Common myeloid progenitor, CD34-positive (primary cell): ENCODE data around the gene CHD3.
"Not testable (repeated sequence)": the region's sequence is repeated elsewhere in the genome, so short reads cannot be mapped to it uniquely, and the experiment has no call there.

ENCODE experiments used
- CTCF ChIA-PET: fragments of 350-600 bp; sonication (Branson Sonifier 250); formaldehyde crosslinking; loops from one replicate; lab custom pipeline; 2021; ENCODE audit warnings: antibody characterized with exemption; lab: Charles Lee
- POLR2A ChIA-PET: fragments of 350-600 bp; sonication (Branson Sonifier 250); formaldehyde crosslinking; loops from one replicate; lab custom pipeline; 2021; ENCODE audit warnings: antibody characterized with exemption; lab: Charles Lee
- DNase-seq, 3 donors: peaks; one replicate each; pipeline versions ENCODE4 v3.0.0 to v3.0.0-alpha.2; 2013
- H3K27ac ChIP-seq, 2 experiments: 1 replicate in 1 of 2; 2 replicates in 1 of 2; pipeline ENCODE4 v1.7.0; 2013; ENCODE audit warnings: inconsistent platforms in 2 of 2, low read length in 2 of 2, mild to moderate bottlenecking in 2 of 2, low read depth in 1 of 2, moderate library complexity in 1 of 2; ENCODE audit not compliant: severe bottlenecking in 2 of 2, insufficient read depth in 1 of 2, poor library complexity in 1 of 2
- H3K27me3 ChIP-seq, 5 experiments: replicated peaks in 2 of 5; 1 replicate in 3 of 5; 2 replicates in 2 of 5; pipeline versions ENCODE4 v1.6.1 to v1.7.0; 2013; ENCODE audit warnings: low read length in 4 of 5, mild to moderate bottlenecking in 2 of 5, moderate library complexity in 2 of 5, inconsistent platforms in 1 of 5; ENCODE audit not compliant: insufficient read depth in 5 of 5, control insufficient read depth in 4 of 5
- H3K36me3 ChIP-seq, 4 experiments: 1 replicate in 2 of 4; 2 replicates in 2 of 4; pipeline versions ENCODE4 v1.6.1 to v1.7.0; 2013; ENCODE audit warnings: low read length in 3 of 4, control low read depth in 1 of 4, mild to moderate bottlenecking in 1 of 4; ENCODE audit not compliant: control insufficient read depth in 4 of 4, insufficient read depth in 4 of 4
- H3K4me1 ChIP-seq, 4 experiments: 1 replicate in 3 of 4; 2 replicates in 1 of 4; pipeline versions ENCODE4 v1.6.1 to v1.7.1; 2013; ENCODE audit warnings: low read length in 3 of 4, mild to moderate bottlenecking in 3 of 4, control low read depth in 1 of 4, inconsistent platforms in 1 of 4, moderate library complexity in 1 of 4; ENCODE audit not compliant: control insufficient read depth in 4 of 4, insufficient read depth in 4 of 4; ENCODE audit errors: control extremely low read depth in 1 of 4
- H3K4me3 ChIP-seq, 7 experiments: 1 replicate in 4 of 7; 2 replicates in 3 of 7; pipeline versions ENCODE4 v1.5.1 to v1.7.0; 2013; ENCODE audit warnings: mild to moderate bottlenecking in 7 of 7, low read length in 6 of 7, moderate library complexity in 6 of 7, inconsistent platforms in 2 of 7, low read depth in 2 of 7, control low read depth in 1 of 7; ENCODE audit not compliant: insufficient read depth in 4 of 7, control insufficient read depth in 1 of 7; ENCODE audit errors: extremely low read depth in 1 of 7
- H3K9me3 ChIP-seq, 5 experiments: 1 replicate in 4 of 5; 2 replicates in 1 of 5; pipeline versions ENCODE4 v1.6.1 to v1.7.1; 2013; ENCODE audit warnings: low read length in 4 of 5, mild to moderate bottlenecking in 2 of 5, inconsistent platforms in 1 of 5, low read depth in 1 of 5, moderate library complexity in 1 of 5; ENCODE audit not compliant: control insufficient read depth in 4 of 5, insufficient read depth in 2 of 5; ENCODE audit errors: control extremely low read depth in 1 of 5
- WGBS: methylation state at CpG from one replicate; pipeline ENCODE4 v1.1.5; 2013; ENCODE audit not compliant: insufficient coverage; 5-methylcytosine and 5-hydroxymethylcytosine counted together

CHD3 gene

DNA sequence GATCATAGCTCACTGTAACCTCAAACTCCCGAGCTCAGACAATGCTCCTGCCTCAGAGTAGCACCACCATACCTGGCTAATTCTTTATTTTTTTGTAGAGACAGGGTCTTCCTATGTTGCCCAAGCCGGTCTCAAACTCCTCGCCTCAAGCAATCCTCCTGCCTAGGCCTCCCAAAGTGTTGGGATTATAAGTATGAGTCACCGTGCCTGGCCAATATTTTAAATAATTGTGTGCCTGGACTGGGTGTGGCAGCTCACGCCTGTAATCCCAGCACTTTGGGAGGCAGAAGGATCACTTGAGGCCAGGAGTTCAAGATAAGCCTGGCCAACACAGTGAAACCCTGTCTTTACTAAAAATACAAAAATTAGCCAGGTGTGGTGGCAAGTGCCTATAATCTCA lies 24.2 kb upstream of the CHD3 start:
- H3K27ac ChIP-seq, H3K9me3 ChIP-seq, H3K27me3 ChIP-seq, DNase-seq, H3K4me3 ChIP-seq, POLR2A ChIA-PET: not testable (repeated sequence)
- H3K4me1 ChIP-seq: peaks cover 19 to 25% (median 21%) of the 10 kb centered on the region in 4 experiments
- 100% methylated on average over 3 of the region's 5 CpGs for WGBS
- CTCF ChIA-PET: interaction anchor here (0.6 to 14.9 kb wide), 20 partner anchors 7 to 193 kb away, joined by 3 to 316 read pairs (median 4); partner anchors contain the start of gene CHD3
- peaks cover 8 to 29% (median 16%) of the 10 kb centered on the region in 4 experiments for H3K36me3 ChIP-seq

DNA sequence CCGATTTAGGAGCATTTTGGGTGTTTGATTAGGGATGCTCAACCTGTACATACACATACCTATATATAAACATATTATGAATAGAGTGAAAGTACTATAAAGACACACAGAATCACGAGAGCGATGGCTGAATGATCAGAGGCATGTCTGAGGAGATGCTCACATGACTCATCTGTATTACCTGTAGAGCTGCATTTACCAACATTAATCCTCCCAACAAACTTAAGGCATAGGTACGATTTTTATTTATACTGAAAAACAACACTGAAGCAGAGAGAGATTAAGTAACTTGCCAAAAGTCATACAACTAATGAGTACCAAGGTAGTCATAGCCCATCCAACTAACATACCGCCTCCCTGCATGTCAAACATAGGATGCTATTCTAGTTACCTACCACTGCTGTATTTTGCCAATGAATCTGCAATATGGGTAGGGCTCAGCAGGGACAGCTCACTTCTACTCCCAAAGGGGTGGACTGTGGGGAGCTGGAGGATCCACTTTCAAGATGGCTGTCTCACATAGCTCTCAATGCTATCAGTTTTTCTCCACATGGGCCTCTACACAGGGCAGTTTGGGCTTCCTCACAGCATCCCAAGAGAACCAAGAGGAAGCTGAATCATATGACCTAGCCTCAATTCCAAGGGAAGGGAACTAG lies 23.5 kb upstream of the CHD3 start:
- Histone ChIP-seq H3K27ac (no peak overlapping the region), H3K36me3 (peaks cover 8 to 26% (median 15%) of the 10 kb centered on the region in 4 experiments), H3K27me3 (no peaks in the 10 kb centered on the region), H3K4me3 (no peak overlapping the region), H3K9me3 (no peaks in the 10 kb centered on the region), H3K4me1 (peaks cover 23 to 30% (median 27%) of the 10 kb centered on the region in 4 experiments)
- CTCF ChIA-PET: interaction anchor here (1.3 to 14.9 kb wide), 7 partner anchors 11 to 176 kb away, joined by 3 to 316 read pairs (median 9); partner anchors contain the start of gene CHD3
- WGBS: 100% methylated on average over 1 of the region's 5 CpGs
- POLR2A ChIA-PET: no interaction called here
- DNase-seq: no peak

DNA sequence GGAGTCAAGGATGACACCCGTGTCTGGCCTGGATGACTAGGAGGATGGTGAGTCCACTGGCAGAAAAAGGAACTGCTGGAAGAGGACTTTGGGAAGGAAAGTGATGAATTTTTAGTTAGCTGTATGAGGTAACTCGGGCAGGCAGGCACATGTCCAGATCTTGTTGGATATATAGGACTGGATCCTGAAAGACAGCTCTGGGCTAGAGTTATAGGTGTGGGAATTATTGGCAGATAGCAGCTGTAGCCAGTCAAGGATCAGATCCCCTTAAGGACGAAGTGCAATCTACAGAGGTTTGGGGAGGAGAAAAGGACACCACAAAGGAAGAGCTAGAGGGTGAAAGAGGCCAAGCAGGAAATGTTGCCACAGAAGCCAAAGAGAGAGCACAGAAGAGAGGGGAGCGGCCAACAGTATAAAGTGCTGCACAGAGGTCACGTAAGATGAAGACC lies 20.7 kb upstream of the CHD3 start:
- peak overlapping the region in 6 of 7 experiments; percentile 8 to 68 (median 23) for H3K4me3 ChIP-seq
- peaks cover 23 to 39% (median 35%) of the 10 kb centered on the region in 4 experiments for H3K4me1 ChIP-seq
- H3K9me3 ChIP-seq: no peaks in the 10 kb centered on the region
- DNase-seq: peak in 1 of 3 donors; percentile 30
- WGBS: 0% methylated on average over 5 of the region's 5 CpGs
- ChIA-PET POLR2A (interaction anchor here (0.6 kb wide), 2 partner anchors 9 to 18 kb away, joined by 3 read pairs; no protein-coding TSS in a partner anchor), CTCF (interaction anchor here (0.8 to 14.9 kb wide), 6 partner anchors 6 to 121 kb away, joined by 3 to 316 read pairs (median 6); partner anchors contain the start of genes CHD3 and NAA38)
- peak overlapping the region in 1 of 2 experiments; percentile 41 for H3K27ac ChIP-seq
- no peaks in the 10 kb centered on the region for H3K27me3 ChIP-seq
- peaks cover 2 to 11% (median 5%) of the 10 kb centered on the region in 4 experiments for H3K36me3 ChIP-seq

DNA sequence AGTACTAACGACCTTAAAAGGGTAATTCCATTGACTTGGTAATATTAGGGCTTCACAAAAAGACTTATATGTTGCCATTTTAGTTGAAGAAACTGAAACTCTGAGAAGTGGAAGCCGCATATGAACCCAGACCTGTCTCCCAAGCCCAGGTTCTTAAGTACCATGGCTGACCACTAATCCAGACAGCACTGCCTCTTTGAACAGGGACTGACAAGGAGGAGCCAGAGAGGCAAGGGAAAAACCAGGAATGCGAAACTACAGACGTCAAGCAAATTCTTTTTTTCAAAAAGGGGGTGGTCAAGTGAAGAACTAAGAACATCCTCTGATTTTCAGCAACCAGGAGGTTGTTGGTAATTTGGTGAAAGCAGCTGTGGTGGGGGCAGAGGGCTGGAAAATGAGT lies 15.5 kb upstream of the CHD3 start:
- Histone ChIP-seq H3K4me3 (no peak overlapping the region), H3K27ac (no peak overlapping the region), H3K9me3 (no peaks in the 10 kb centered on the region), H3K4me1 (peaks cover 17 to 56% (median 35%) of the 10 kb centered on the region in 4 experiments), H3K36me3 (peaks cover 0 to 3% (median 1%) of the 10 kb centered on the region in 4 experiments), H3K27me3 (no peaks in the 10 kb centered on the region)
- DNase-seq: no peak
- POLR2A ChIA-PET: interaction anchor here (0.5 kb wide), 1 partner anchor 206 kb away, joined by 3 read pairs; no protein-coding TSS in a partner anchor
- CTCF ChIA-PET: interaction anchor here (1.2 to 14.9 kb wide), 4 partner anchors 11 to 39 kb away, joined by 4 to 316 read pairs (median 32); partner anchors contain the start of gene NAA38
- 100% methylated on average over 3 of the region's 4 CpGs for WGBS

DNA sequence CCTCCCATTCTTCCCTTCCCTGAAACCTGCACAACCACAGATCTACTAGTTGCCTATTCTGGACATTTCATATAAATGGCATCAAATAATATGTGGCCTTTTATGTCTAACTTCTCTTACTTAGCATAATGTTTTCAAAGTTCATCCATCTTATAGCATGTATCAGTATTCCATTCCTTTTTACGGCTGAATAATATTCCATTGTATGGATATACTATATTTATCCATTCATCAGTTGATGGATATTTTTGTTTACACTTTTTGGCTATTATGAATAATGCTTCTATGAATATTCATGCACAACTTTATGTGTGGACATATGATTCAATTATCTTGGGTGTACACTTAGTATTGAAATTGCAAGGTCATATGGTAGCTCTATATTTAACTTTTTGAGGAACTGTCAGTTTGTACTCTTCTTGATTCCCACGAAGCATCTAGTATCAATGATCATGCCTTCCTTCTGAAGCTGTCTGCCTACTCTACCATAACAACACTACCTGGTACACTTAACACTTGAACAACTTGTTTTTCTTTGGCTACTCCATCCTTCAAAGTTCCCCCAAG lies 12.7 kb upstream of the CHD3 start:
- H3K27ac ChIP-seq: no peak overlapping the region
- H3K4me3 ChIP-seq: no peak overlapping the region
- H3K27me3 ChIP-seq: no peaks in the 10 kb centered on the region
- POLR2A ChIA-PET: no interaction called here
- peaks cover 0 to 5% (median 2%) of the 10 kb centered on the region in 4 experiments for H3K36me3 ChIP-seq
- DNase-seq: no peak
- no peaks in the 10 kb centered on the region for H3K9me3 ChIP-seq
- CTCF ChIA-PET: interaction anchor here (1.2 to 3.4 kb wide), 4 partner anchors 12 to 25 kb away, joined by 3 to 20 read pairs (median 6); partner anchors contain the start of gene NAA38
- H3K4me1 ChIP-seq: peaks cover 8 to 47% (median 26%) of the 10 kb centered on the region in 4 experiments
- 0% methylated on average over 1 of the region's 2 CpGs for WGBS

DNA sequence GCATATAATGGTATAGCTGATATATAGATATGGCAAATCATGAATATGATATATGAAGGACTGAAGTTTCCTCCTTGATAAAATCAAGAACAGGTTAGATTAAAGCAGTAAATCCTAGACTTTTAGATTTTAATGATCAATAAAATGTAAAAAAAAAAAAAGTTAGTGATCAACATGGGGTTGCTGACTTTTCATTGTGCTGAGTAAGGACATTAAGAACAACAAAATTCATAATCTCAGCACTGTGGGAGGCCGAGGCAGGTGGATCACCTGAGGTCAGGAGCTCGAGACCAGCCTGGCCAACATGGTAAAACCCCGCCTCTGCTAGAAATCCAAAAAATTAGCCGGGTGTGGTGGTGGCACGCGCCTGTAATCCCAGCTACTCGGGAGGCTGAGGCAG lies 10.4 kb upstream of the CHD3 start:
- H3K4me3 ChIP-seq: no peak overlapping the region
- H3K4me1 ChIP-seq: peaks cover 14 to 60% (median 42%) of the 10 kb centered on the region in 4 experiments
- CTCF ChIA-PET: interaction anchor here (0.7 to 3.4 kb wide), 2 partner anchors 14 to 19 kb away, joined by 3 to 20 read pairs; no protein-coding TSS in a partner anchor
- 100% methylated on average over 2 of the region's 7 CpGs for WGBS
- no peak for DNase-seq
- no peak overlapping the region for H3K27ac ChIP-seq
- H3K27me3 ChIP-seq: no peaks in the 10 kb centered on the region
- POLR2A ChIA-PET: interaction anchor here (0.6 to 0.7 kb wide), 2 partner anchors 40 to 178 kb away, joined by 3 to 6 read pairs; no protein-coding TSS in a partner anchor
- no peaks in the 10 kb centered on the region for H3K9me3 ChIP-seq
- H3K36me3 ChIP-seq: peaks cover 0 to 5% (median 1%) of the 10 kb centered on the region in 4 experiments
